GM19025 (cell line): ENCODE data around the gene SRD5A1.

Source experiments
- ATAC-seq: cut with Tn5 transposase; IDR thresholded peaks from one replicate; pipeline ENCODE4 v1.9.1; 2021; ENCODE audit warnings: mild to moderate bottlenecking, low read depth, moderate library complexity; ENCODE audit not compliant: unreplicated experiment

The SRD5A1 gene

GRCh38 chr5:6723122-6723815 lies 90.0 kb downstream of the SRD5A1 start:
- ATAC-seq: no peak

- no peak for ATAC-seq
Observed at GRCh38 chr5:6723816-6724300, 90.6 kb downstream of the SRD5A1 start.
